Esophagus squamous epithelium (tissue), 5 donors: ENCODE results near the gene ISG15. TPM values are rescaled to one million over a fixed set of nuclear protein-coding genes. Genes with fewer than 3 reads are reported as not detected.

Experiments used
- DNase-seq: peaks from one replicate; lab custom pipeline; 2025; lab: John Stamatoyannopoulos, UW
- H3K27ac ChIP-seq, 4 donors: fragments of 200-600 bp; sonication (generic); one replicate each; pipeline ENCODE4 v1.5.1; 2016 to 2019; ENCODE audit warnings: mild to moderate bottlenecking in 1 of 4
- H3K27me3 ChIP-seq, 4 donors: fragments of 200-600 bp; sonication (generic); 1 replicate in 3 of 4; 2 replicates in 1 of 4; pipeline versions ENCODE4 v1.5.1 to v1.6.0; 2017 to 2021; ENCODE audit warnings: antibody characterized with exemption in 1 of 4
- H3K36me3 ChIP-seq, 3 donors: fragments of 200-600 bp; sonication (generic); one replicate each; pipeline ENCODE4 v1.5.1; 2016 to 2019
- H3K4me1 ChIP-seq, 3 donors: fragments of 200-600 bp; sonication (generic); one replicate each; pipeline ENCODE4 v1.5.1; 2017 to 2019
- H3K4me3 ChIP-seq, 4 donors: fragments of 200-600 bp; sonication (generic); 1 replicate in 3 of 4; 2 replicates in 1 of 4; pipeline ENCODE4 v1.5.1; 2016 to 2019; ENCODE audit warnings: mild to moderate bottlenecking in 2 of 4, moderate library complexity in 1 of 4
- H3K9me3 ChIP-seq, 3 donors: fragments of 200-600 bp; sonication (generic); one replicate each; pipeline ENCODE4 v1.5.1; 2016 to 2019
- CTCF ChIP-seq, 6 experiments: fragments of 450-650 bp in 4 of 6; fragments of 200-600 bp in 2 of 6; sonication (generic) in 2 of 6; IDR thresholded peaks; one replicate each; pipeline ENCODE4 v1.5.1; 2016 to 2019; ENCODE audit warnings: antibody characterized with exemption in 6 of 6, mild to moderate bottlenecking in 4 of 6, moderate library complexity in 4 of 6
- POLR2A ChIP-seq, 4 donors: fragments of 450-650 bp; IDR thresholded peaks; one replicate each; pipeline ENCODE4 v1.6.1; 2017; ENCODE audit warnings: antibody characterized with exemption in 4 of 4, mild to moderate bottlenecking in 4 of 4, moderate library complexity in 3 of 4
- WGBS, 2 donors: methylation state at CpG; one replicate each; pipeline ENCODE4 v1.1.5; 2018; 5-methylcytosine and 5-hydroxymethylcytosine counted together
- intact Hi-C: fragments of 100-400 bp; cut with DNase I; formaldehyde crosslinking; loops from one replicate; pipeline ENCODE4 v1.15.0; 2022
- total RNA-seq, 4 donors: library from RNA; depleted of rRNA; stranded (reverse); fragments of >200 nt; gene quantifications; one replicate each; pipeline ENCODE4 v1.1.0, GENCODE V29; 2016
- donor health status: DM: yes; HTN: yes; CAD: no.

The ISG15 gene
- total RNA-seq, 4 donors from 2014 or later = 7.2 to 44.3 (median 10.3) TPM

GRCh38 chr1:996851-997712 lies 16.2 kb upstream of the ISG15 start:
- Histone ChIP-seq H3K9me3 (peaks cover 0 to 7% (median 1%) of the 10 kb centered on the region in 3 donors), H3K4me3 (no peak overlapping the region), H3K27me3 (peaks cover 0 to 89% (median 3%) of the 10 kb centered on the region in 4 donors), H3K27ac (no peak overlapping the region), H3K4me1 (peaks cover 14 to 54% (median 37%) of the 10 kb centered on the region in 3 donors), H3K36me3 (no peaks in the 10 kb centered on the region)
- intact Hi-C loops = no loop called here
- no peak for DNase-seq
- TF ChIP-seq POLR2A (IDR thresholded peaks at IDR 0.05) = no peak
- no peak for TF ChIP-seq CTCF (IDR thresholded peaks at IDR 0.05)
- 56 to 90% methylated on average over 2 of the region's 24 CpGs for WGBS, 2 donors

DNA sequence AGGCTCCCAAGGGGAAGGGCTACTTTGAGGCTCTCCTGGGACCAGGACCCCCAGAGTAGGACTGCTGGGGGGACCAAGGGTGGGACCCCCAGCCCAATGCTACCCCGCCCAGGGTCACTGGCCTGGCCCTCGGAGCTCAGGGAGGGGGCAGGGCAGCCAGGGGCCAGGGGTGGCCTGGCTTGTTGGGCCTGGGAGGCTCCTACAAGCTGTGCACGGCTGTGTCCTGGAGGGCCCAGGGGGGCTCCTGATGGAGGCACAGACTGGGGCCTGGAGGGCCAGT lies 15.6 kb upstream of the ISG15 start:
- H3K4me1 ChIP-seq = peaks cover 14 to 55% (median 38%) of the 10 kb centered on the region in 3 donors
- intact Hi-C loops = no loop called here
- peaks cover 0 to 1% (median 0%) of the 10 kb centered on the region in 3 donors for H3K9me3 ChIP-seq
- no peak for DNase-seq
- TF ChIP-seq POLR2A (IDR thresholded peaks at IDR 0.05) = no peak
- TF ChIP-seq CTCF (IDR thresholded peaks at IDR 0.05) = no peak
- no peak overlapping the region for H3K27ac ChIP-seq
- H3K4me3 ChIP-seq = peak overlapping the region in 1 of 4 donors; percentile 78
- WGBS, 2 donors = no CpG with 5 or more reads among the region's 3 CpGs
- H3K36me3 ChIP-seq = no peaks in the 10 kb centered on the region
- peaks cover 0 to 92% (median 3%) of the 10 kb centered on the region in 4 donors for H3K27me3 ChIP-seq

GRCh38 chr1:997993-998744 lies 15.1 kb upstream of the ISG15 start:
- intact Hi-C loops = no loop called here
- Histone ChIP-seq H3K36me3 (no peaks in the 10 kb centered on the region), H3K9me3 (no peaks in the 10 kb centered on the region), H3K4me3 (peak overlapping the region; percentile 59 to 78 (median 68)), H3K4me1 (peaks cover 14 to 55% (median 38%) of the 10 kb centered on the region in 3 donors), H3K27ac (peak overlapping the region in 2 of 4 donors; percentile 94 to 97), H3K27me3 (peaks cover 0 to 92% (median 3%) of the 10 kb centered on the region in 4 donors)
- no peak for DNase-seq
- TF ChIP-seq POLR2A (IDR thresholded peaks at IDR 0.05) = no peak
- TF ChIP-seq CTCF (IDR thresholded peaks at IDR 0.05) = no peak
- no CpG with 5 or more reads among the region's 75 CpGs for WGBS, 2 donors

DNA sequence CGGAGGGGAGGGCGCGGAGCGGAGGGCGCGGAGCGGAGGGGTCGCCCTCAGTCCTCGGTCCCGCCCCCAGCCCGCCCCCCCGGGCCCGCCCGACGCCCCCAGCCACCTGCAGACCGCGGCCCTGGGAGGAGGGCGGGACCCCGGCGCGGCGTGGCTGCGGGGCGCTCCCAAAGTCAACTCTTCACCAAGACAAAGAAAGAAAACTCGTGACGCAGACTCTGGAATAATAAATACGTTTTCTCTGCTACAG lies 14.6 kb upstream of the ISG15 start:
- intact Hi-C loops = no loop called here
- Histone ChIP-seq H3K36me3 (no peaks in the 10 kb centered on the region), H3K9me3 (no peaks in the 10 kb centered on the region), H3K4me1 (peaks cover 14 to 55% (median 38%) of the 10 kb centered on the region in 3 donors), H3K27ac (peak overlapping the region in 3 of 4 donors; percentile 91 to 97 (median 94)), H3K4me3 (peak overlapping the region; percentile 59 to 78 (median 68)), H3K27me3 (peaks cover 0 to 91% (median 3%) of the 10 kb centered on the region in 4 donors)
- no CpG with 5 or more reads among the region's 27 CpGs for WGBS, 2 donors
- no peak for TF ChIP-seq CTCF (IDR thresholded peaks at IDR 0.05)
- no peak for DNase-seq
